D341Med (cell line): Measurements from ENCODE around the gene TIAM2.

Source experiments
- DNase-seq: peaks from one replicate; pipeline ENCODE4 v3.0.0; 2012; ENCODE audit warnings: low spot score

Gene TIAM2

DNA sequence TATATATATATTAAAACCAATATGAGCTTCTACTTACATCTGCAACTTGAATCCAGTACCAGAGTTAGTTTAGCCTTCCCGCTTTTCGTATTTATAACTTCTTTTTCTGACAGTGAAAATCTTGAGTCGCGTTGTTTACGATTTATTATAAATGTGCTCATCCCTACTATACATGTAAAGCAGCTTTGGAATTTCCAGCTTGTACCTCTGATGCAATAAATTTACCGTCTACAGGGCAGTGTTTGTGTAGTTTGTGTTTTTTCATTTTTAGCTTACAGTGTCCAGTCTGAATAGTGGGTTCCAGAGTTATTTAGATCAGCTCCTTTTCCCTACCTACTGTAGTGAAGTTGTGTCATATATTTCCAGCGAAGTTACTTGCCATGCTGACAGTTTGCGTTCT, 66.3 kb downstream of the TIAM2 start:
- DNase-seq: no peak

DNA sequence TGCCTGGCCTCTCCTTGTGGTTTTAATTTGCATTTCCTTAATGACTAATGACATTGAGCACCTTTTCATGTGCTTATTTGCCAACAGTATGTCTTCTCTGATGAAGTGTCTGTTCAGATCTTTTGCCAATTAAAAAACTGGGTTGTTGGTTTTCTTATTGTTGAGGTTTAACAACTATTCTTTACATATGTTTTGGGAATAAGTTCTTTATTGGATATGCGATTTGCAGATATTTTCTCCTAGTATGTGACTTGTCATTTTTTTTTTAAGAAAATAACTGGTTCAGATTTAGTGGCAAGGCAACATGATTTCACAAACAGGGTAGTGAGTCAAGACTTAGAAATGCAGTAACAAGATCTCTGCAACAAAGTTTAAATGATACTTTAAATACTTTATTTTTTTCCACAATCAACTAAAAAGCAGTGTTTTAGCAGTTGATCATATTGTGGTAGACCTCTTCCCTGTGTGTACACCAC, 67.8 kb downstream of the TIAM2 start:
- DNase-seq: no peak

DNA sequence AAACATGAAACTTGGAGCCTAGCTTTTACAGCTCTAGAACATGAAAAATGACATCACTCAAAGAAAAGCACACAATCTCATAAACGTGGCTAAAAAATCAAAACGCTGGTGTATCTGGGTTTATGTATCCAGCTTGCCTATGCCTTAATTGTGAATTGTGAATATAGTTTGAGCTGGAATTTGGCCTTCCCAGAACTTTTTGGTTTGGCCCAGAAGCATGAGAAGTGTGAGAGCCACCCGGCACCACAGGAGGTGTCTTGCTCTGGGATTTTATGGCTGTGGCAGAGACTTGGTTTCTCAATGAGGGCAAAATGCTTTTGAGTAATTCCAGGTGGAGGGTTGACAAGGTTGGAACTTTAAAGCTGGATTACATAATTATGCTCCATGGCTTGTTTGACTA, 69.2 kb downstream of the TIAM2 start:
- DNase-seq: no peak

DNA sequence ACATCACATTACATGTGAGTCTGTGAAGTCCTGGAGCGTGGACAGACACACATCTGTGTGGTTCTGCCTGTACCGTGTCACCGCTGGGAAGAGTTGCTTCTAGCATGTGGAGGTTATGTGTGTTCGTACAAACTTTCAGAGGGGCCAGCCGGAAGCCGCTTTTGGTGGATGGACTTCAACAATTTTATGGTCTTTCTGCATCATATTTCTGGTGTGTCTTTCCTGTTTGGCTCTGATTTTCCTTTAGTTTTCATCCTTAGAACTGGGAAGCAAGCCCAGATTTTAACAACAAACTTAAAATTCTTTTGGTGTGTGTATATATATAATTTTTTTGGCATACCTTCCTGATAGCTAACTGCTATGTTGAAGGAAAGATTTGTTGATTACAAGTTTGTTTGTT, 71.2 kb downstream of the TIAM2 start:
- DNase-seq: no peak

DNA sequence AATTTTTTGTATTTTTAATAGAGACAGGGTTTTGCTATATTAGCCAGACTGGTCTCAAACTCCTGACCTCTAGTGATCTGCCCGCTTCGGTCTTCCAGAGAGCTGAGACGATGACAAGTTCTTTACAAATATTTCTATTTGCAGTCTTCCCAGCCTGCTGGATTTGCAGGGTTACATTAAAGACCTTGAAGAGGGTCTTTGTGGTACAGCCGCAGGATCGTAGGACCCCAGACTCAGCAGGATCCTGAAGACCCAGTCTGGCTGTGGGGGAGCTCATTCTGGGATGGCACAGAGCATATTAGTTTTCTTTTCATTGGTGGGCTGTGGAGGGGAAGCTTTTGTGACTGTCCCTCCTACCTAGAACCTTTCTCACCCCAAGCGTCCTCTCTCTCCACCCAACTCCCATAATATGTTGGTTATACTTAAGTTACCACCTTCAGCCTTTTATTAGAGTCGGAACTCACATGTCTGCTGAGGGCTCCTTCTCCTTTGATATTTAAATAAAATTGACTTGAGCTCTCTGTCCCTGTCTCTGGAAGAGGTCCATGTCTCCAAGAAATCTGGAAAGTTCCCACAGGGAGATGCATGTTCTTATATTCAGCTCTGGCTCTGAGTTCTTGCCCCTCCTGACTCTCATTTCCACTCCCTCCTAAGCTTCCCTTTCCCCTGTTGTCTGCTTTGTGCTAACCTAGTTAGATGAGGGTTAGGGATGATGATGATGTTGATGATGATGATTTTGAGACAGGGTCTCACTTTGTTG, 72.0 kb downstream of the TIAM2 start:
- DNase-seq: no peak

DNA sequence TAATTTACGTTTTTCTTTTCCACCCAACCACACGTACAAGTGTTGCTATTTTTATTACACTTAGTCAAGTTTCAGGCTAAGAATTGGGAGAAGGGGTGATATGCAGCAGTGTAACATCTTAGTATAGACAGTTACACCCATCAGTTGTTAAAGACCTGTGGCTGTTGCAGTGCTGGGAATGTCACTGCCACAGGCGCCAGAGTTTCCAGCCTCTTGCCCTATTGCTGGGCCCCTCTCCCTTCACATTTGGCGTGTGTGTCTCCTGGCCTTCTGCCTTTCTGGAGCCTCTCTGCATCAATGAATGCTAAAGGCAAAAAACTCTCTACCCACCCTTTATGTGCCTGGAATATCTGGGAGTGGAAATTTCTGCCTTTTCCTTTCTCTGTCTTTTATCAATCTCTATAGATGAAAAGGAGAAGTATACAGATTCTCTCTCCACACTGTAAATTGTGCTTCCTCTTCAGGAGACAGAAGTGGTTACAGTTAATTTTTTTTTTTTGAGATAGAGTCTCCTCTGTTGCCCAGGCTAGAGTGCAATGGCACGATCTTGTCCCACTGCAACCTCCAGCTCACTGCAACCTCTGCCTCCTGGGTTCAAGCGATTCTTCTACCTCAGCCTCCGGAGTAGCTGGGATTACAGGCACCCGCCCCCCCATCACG, 73.0 kb downstream of the TIAM2 start:
- DNase-seq: no peak

DNA sequence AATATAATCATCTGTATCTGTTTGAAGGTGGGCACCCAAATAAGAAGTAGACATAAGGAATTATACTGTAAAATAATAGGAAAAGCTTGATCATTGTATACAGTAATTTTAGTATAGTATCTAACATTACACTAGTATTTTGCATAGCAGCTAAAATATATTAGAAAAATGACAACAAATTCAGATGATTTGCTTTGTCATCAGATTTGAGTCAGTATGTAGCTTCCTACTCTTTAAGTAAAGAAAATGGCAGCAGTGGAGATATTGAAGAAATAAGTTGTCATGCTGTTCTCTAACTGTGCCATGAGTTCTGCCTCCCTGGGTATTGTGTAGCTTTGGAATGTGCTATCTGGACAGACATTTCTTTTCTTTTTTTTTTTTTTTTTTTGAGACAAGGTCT, 74.4 kb downstream of the TIAM2 start:
- DNase-seq: no peak

DNA sequence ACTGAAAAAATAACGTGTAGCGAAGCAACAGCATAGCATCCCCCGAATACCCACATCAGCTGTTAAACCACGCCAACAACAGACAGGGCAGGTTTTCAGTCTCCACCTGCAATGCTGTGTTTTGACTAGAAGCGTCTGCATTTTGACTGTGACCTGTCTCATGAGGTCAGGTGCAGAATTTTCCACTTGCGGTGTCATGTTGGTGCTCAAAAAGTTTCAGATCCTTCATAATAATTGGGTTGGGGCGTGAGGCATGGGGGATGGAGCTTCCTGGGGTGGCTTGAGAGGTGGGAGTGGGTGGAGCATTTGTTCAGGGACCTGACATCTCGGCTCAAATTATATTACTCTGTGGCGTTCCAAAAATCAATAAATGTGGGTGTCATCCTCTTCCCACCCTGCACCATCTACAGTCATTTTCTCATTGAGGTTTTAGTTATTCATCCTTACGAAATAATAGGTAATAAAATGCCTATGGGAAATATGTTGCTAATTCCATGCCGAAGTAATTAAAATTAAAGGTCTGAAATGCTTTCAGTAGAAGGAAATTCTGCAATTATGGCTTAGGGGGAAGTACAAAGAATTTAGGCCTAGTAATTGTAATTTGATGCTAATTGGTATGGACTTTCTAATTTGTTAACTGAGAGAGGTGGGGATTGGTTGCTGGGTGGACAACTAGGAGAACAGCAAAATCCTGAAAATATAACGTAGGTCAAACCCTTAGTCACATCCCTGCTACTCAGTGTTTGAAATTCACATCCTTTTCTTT, 81.0 kb downstream of the TIAM2 start:
- no peak for DNase-seq

DNA sequence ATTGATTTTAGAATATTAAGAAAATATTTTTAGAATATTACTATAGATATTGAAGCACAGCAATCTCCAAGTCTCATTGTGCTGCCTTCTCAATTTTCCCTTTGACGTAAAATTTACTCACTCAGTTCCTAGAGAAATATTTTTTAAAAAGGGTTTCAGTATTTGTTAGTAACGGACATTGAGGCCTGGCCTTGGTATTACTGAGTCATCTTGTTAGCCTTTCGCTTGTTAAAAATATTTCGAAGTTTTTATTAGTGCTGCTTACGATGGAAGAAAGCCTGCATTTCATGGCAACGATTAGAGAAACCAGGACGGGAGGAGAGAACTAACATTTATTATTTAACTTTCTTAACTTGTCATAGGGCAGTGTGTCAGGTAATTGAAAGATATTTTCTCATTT, 82.2 kb downstream of the TIAM2 start:
- DNase-seq: no peak

DNA sequence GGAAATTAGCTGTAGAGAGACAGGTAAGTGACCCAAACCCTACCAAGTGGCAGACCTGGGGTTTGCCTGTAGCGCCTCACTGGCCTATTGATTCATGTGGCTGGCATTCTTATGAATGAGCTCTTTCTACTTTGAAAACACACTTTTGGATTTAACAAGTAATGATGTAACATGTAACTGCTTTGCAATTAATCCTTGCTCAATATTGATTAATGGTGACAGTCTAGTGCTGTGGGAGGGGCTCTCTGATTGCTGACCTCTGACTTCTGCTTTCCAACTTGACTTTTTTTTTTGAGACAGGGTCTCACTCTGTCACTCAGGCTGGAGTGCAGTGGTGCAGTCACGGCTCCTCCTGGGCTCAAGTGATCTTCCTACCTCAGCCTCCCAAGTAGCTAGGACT, 82.7 kb downstream of the TIAM2 start:
- no peak for DNase-seq

DNA sequence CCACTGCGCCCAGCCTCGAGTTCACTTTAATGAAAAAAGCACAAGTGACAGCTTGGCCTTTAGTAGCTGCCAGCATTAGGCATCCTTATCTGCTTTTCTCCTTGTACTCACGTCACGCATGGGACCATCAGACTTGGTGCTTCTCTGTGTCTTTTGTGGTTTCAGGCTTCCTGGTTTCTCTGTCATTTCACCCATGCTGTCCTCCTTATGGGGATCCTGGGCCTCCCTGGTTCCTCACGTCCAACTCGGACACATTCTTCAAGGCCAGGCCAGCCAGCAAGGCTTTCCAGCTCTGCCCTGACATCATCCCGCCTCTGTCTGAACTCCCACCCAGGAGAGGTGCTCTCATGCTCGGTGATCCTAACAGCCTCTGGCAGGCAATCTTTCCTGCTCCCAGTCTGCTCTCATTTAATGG, 83.2 kb downstream of the TIAM2 start:
- DNase-seq: no peak

DNA sequence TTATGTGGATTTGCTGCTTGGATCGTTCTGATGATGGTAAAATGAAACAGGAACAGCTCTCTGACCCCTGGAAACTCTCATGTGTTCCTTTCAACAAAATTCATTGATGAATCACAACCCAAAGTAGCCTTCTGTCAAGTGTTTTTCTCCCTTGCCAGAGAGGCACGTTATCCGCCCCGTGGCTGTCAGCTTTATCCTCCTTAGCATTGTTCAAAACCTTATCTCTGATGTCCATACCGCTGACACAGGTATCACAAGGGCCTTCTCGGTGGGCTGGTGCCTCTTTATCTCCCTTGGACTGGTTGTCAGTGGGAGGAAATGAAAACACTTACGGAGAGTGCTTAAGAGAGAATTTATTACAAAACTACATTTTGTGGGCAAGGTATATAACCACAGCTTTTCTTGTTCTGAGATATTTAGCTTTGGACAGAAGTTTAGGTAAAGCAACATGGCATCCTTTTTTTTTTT, 84.9 kb downstream of the TIAM2 start:
- no peak for DNase-seq

DNA sequence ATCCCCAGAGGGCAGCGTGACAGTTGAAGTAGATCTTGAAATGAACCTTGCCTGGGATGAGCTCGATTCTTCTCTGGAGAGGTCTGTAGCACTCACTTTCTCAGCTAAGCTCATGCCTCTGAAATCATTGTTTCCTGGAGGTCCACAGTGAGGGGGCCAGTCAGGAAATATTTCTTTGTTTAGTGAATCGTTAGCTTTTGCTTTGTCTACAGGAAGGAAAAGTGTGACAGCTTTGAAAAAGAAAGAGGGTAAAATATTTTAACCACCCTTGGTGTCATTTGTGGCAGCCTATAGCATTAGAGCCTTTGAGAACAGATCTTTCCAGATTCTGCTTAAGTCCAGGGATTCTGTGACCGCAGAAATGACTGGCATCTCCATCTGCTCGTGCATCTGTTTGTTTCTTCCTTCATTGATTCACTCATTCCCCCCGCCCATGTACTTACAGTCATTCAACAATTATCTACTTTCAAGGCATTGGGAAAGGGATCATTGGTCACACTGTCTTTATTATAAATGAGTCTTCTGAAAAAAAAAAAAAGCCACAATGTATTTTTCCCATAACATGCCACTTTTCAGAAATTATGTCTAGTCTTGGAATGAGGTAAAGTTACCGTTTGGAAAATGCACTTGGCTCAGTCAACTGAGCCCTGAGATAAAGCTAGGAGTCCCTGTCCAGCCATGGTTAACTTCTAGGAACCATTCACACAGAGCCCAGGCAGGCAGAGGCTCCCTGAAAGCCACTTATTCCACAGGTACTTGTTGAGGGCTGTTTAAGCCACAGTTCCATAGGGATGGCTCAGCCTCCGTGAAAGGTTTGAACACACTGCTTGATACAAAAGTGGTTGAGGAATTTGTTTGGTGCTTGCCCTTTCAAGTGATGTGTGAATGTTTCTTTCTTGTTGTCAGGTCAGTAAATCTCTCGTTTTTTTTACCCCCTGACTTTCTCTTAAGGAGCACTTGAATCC, 86.0 kb downstream of the TIAM2 start:
- DNase-seq: no peak

DNA sequence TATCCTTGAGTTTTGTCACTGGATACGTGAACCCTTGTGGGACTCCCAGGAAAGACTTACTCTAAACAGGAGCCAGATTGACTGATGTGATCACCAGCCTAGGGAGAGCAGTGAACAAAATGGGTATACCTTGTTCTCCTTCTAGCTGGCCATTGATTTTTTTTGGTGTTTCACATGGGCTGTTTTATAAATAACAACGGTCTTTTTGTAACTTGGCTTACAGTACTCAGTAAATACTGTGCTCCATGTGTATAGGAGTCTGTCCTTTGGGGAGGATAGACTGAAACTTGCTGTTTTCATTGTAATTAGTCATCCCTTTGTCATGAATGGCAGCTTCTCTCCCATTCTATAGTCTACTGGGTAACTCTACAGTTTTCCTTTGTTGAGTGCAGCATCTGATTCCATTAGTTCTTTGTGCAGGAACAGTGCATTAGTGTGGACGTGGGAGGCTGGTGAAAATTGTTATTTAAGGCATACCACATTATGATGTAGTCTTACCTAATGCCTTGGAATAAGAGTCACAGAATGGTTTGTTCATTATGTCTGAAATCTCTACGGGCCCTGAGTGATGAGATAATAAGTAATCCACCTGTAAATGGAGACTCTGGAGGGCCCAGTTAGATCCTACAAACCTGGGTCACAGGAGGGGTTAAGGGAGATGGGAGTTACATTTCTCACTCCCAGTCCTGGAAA, 89.5 kb downstream of the TIAM2 start:
- DNase-seq: no peak

DNA sequence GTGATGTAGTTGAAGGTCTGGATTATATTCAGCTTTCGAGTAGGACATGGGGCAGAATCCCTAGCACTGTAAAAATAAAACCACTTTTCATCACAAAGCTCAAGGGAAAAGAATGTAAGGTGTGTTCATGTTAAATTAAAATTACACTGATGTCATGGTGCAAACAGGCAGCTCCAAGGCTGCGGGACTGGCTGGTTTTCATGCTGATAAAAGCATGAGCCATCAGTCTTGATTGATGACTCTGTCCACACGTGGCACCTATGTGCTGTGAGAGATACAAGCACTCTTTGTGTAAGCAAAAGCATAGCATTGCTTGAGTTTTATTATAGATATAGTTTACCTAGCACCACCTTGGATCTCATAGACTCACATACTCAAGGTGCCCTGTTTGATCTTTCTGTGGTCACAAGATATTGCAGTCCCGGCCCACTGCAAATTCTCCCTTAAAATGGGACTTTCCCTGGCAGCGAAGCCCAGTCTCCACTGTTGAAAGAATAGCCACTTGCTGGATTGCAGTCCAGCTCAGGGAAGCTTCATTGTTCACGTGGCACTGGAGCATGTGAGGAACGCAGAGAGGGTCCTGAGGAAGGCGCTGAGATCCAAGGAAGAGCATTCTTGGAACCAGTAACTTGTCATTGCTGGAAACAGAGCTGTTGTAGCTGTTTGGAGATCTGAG, 90.6 kb downstream of the TIAM2 start:
- DNase-seq: no peak

DNA sequence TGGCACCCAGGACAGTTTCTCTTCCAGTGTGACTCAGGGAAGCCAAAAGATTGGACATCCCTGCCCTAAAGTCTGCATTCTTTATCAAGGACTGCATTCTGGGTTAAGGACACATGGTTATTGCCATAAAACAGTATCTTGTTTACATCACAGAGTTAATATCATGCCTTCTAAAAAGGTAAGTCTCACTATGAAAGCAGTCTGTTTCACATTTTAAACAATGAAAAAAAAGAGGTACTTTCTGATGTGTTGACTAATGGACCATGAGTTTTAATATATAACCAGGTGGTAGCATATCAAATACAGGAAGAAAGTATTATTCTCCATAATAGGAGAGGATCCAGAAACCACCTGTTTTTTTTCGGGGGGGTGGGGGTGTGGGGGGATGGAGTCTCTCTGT, 93.7 kb downstream of the TIAM2 start:
- DNase-seq: no peak

DNA sequence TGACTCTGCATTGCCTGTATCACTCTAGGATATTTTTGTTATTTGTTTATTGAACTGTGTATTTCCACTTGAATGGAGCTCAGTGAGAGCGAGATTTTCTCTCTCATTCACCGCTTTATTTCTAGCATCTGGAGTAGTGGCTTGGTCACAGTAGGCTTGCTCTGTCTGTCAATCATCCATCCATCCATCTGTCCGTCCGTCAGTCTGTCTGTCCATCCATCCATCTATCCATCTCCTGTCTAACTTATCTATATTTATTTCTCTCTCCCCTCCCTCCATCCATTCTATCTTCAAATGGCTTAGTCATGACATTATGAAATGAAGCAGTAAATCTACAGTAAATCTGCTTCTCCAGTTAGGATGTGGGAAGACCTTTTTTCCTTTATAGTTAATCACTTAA, 94.6 kb downstream of the TIAM2 start:
- DNase-seq: no peak

DNA sequence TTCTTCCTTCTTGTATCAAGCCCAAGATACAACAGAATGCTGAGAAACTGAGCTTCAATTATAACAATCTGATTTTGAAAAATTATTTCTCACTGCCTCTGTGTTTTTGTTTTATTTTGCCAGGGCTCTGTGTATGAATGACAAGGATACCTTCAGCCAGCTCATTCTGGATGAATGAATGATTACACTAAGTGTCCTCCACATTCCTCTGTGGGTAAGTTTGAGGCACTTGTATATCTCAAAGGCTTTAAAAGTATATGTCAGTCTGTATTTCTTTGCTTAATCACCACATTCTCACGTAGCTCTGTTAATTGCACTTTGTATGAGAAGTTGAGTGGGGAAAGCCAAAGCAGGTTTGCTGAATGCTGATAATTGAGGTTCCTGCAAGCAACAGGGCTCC, 95.1 kb downstream of the TIAM2 start:
- no peak for DNase-seq

DNA sequence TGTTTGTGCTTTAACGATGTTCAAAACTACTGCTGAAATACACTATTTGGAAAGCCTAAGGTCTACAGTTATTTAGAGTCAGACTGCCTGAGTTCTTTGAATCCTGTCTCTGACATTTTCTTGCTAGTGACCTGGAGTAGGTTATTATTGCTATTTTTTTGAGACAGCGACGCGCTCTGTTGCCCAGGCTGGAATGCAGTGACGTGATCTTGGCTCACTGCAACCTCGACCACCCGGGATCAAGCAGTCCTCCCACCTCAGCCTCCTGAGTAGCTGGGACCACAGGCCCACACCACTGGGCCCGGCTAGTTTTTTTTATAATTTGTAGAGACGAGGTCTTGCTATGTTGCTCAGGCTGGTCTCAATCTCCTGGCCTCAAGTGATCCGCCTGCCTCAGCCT, 96.6 kb downstream of the TIAM2 start:
- no peak for DNase-seq

DNA sequence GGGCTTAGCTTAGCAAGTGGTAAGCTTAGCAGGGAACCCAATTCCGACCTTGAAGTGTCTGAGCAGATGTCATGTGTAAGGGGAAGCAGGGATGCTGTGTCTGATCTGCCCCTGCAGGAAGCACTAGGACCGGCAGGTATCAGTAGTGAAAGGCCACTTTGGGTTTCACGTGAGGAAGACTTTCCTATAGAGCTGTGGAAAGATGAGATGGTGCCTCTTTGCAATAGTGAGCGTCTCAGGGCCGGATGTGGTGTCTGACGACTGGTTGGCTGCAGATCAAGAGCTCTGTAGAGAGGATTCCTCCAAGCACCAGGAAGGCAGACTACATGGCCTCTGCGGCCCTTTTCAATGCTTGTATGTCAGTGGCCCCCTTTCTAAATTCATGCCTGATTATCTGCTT, 98.3 kb downstream of the TIAM2 start:
- no peak for DNase-seq

DNA sequence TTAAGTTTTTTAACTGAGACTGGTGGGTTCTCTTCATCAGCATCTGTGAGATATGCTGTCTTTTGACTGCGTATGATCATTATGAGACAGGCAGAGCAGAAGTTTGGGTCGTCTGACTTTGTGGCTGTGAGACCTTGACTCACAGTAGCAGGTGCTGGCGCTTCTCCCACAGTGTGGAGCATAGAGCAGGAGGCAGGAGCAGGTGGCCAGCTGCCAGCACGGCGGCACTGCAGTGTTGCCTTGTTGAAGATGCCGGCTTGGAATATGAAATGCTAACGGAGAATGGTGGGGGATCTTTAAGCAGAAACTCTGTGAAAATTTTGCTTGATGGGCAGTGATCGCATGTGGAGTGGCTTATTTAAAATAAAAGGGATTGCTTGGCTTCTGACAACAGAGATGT, 105.0 kb downstream of the TIAM2 start:
- no peak for DNase-seq
